Mammary epithelial cell (primary cell): ENCODE data around the gene RIT2.

Experiments
- CTCF ChIP-seq, 2 donors: IDR thresholded peaks in 1 of 2; conservative IDR thresholded peaks in 1 of 2; 2 replicates each; pipeline ENCODE4 v1.5.1; 2011 to 2012; ENCODE audit warnings: inconsistent platforms in 2 of 2, low read length in 2 of 2, mild to moderate bottlenecking in 2 of 2, control low read depth in 1 of 2, low read depth in 1 of 2; ENCODE audit not compliant: insufficient read depth in 1 of 2; ENCODE audit errors: extremely low read depth in 1 of 2
- EZH2 ChIP-seq: IDR thresholded peaks from 2 replicates; pipeline ENCODE4 v1.6.1; 2012; ENCODE audit warnings: low read length, inconsistent platforms, borderline replicate concordance

GRCh38 chr18:42941860-42942259 lies 173.6 kb downstream of the RIT2 start:
- TF ChIP-seq CTCF (conservative IDR thresholded peaks at IDR 0.05 in 1 of 2, IDR thresholded peaks at IDR 0.05 in 1 of 2; ENCODE audit: extremely low read depth in 1 of 2, insufficient read depth in 1 of 2, low read depth in 1 of 2, low read length in 2 of 2): no peak
- no peak for TF ChIP-seq EZH2
